AG10803 (cell line): ENCODE measurements around the gene PTBP3.

Source experiments
- DNase-seq: peaks from one replicate; pipeline ENCODE4 v3.0.0; 2010; ENCODE audit warnings: low read depth
- H3K4me3 ChIP-seq: 2 replicates; pipeline ENCODE4 v1.5.1; 2011; ENCODE audit warnings: mild to moderate bottlenecking, low read length, control low read depth
- TF ChIP-seq, protein P1 (sequence below): conservative IDR thresholded peaks from 2 replicates; pipeline ENCODE4 v1.5.1; 2011; ENCODE audit warnings: mild to moderate bottlenecking, low read length, control low read depth, inconsistent platforms

The PTBP3 gene

DNA sequence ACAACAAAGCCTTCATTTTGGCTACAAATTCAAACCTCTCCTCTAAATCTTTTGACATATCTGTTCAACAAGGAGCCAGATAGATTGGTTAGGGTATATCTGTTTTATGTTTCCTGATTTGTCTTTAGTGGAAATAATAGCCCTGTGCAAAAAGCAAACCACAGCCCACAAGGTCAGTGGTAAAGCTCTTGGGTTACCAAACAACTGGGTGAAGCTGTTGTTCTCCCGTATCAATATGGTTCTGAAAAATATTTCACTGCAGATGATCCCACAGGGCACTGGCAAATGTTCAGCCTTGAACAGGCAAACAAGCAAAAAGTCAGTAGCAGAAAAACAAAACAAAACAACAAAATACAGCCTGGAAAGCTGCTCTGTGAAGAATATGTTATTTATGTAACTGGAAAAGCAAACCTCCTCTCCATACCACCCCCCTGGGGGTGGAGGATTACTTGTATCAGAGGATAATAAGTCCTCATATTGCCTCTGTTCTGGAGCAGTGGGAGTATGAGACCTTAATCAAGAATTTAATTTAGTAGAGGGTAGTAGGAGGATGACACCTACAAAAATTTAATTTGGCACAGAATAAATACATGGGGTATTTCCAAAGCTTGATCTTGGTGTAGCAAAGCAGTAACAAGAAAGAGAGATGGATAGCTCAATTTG is 20.8 kb upstream of the PTBP3 start:
- TF ChIP-seq, protein P1, sequence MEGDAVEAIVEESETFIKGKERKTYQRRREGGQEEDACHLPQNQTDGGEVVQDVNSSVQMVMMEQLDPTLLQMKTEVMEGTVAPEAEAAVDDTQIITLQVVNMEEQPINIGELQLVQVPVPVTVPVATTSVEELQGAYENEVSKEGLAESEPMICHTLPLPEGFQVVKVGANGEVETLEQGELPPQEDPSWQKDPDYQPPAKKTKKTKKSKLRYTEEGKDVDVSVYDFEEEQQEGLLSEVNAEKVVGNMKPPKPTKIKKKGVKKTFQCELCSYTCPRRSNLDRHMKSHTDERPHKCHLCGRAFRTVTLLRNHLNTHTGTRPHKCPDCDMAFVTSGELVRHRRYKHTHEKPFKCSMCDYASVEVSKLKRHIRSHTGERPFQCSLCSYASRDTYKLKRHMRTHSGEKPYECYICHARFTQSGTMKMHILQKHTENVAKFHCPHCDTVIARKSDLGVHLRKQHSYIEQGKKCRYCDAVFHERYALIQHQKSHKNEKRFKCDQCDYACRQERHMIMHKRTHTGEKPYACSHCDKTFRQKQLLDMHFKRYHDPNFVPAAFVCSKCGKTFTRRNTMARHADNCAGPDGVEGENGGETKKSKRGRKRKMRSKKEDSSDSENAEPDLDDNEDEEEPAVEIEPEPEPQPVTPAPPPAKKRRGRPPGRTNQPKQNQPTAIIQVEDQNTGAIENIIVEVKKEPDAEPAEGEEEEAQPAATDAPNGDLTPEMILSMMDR = no peak
- DNase-seq = no peak
- H3K4me3 ChIP-seq = no peak overlapping the region

DNA sequence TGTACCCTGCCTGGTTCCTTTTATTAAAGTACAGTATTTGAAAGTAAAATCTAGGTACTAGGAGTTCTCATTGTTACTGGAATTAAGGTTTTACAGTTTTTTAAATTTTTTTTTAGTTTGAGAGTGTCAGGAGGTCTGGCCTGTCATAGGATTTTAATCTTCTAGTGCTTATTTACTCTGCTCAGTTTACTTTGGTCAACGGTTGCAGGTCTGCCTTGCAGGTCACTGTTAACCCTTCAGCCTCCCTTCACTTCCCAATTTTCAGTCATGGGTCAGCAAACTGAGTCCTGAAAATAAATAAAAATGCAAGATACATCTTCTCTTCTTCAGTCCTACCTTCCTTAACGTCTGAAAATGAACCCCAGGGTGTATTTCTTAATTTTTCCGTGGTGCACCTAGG is 18.8 kb upstream of the PTBP3 start:
- DNase-seq = no peak
- TF ChIP-seq, protein P1 = no peak
- no peak overlapping the region for H3K4me3 ChIP-seq

DNA sequence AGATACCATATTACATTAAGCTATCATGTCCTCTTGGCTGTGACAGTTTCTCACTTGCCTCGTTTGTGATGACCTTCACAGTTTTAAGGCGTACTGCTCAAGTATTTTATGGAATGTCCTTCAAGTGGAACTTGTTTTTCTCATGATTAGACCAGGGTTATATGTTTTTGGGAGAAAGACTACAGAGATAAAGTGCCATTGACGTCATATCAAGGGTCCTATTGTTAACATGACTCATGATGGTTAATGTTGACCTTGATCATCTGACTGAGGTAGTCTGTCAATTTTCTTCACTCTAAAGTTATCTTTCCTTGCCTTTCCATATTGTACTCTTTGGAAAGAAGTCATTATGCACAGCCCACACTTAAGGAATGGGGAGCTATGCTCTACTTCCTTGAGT is 17.8 kb upstream of the PTBP3 start:
- DNase-seq = no peak
- TF ChIP-seq, protein P1 = no peak
- H3K4me3 ChIP-seq = no peak overlapping the region

DNA sequence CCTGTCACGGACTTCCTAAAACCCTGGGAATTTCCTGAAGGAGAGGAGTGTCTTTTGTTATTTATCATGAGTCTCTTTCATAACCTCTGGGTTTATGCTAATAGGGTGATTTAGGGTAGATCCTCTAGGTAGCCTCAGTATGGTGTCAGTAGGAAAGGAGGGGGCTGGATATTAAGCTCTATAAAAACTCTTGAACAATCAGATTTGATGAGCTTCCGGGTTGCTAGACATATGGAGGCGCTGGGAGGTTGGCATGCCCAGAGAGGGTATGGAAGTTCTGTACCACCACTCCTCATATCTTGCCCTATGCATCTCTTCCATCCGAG is 15.6 kb upstream of the PTBP3 start:
- DNase-seq = no peak
- TF ChIP-seq, protein P1 = no peak
- H3K4me3 ChIP-seq = no peak overlapping the region; the same call in 1 of the 2 replicates

DNA sequence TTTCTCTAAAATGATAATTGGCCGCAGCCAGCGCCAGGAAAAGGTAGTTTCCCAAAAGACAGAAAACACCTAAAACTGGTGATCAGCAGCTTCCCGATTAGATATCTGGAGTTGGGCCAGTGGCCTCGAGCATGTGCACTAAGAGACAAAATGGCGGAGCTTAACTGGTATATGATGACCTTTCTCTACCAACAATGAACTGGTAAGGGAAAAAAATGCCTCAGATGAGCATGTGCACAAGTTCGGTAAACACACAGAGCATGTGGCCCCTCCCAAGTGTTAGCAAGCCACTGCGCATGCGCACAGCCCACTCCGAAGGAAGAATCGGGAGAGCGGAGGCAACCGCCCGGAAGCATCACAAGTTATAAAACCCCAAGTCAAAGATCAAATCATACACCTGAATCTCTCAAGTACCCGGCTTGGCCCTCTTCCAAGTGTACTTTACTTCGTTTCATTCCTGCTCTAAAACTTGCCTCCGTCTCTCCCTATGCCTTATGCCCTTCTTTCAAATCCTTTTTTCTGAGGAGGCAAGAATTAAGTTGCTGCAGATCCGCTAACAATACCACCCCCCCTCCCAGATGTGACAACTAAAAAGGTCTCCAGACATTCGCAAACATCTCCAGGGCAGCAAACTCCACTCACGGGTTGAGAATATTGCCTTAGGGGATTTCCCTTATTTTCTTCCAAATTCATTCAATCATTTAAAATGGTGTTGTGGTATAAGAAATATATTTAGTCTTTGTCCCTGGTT is 15.0 kb upstream of the PTBP3 start:
- TF ChIP-seq, protein P1 = no peak
- H3K4me3 ChIP-seq = peak overlapping the region; percentile 65
- DNase-seq = peak; percentile 73

DNA sequence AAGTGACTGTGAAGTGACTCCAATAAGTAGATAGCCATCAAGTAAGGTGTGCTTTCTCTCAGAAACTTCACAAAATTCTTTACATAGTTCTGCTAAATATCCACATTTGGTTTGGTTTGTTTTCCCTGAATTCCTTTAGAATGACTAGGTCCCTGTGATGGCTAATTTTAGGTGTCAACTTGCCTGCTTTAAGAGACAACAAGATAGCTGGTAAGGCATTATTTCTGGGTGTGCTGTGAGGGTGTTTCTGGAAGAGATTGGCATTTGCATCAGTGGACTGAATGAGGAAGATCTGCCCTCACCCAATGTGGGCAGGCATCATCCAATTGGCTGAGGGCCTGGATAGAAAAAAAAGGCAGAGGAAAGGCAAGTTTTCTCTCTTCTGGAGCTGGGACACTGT is 8.3 kb upstream of the PTBP3 start:
- TF ChIP-seq, protein P1 = no peak
- peak; percentile 85 for DNase-seq
- H3K4me3 ChIP-seq = no peak overlapping the region

DNA sequence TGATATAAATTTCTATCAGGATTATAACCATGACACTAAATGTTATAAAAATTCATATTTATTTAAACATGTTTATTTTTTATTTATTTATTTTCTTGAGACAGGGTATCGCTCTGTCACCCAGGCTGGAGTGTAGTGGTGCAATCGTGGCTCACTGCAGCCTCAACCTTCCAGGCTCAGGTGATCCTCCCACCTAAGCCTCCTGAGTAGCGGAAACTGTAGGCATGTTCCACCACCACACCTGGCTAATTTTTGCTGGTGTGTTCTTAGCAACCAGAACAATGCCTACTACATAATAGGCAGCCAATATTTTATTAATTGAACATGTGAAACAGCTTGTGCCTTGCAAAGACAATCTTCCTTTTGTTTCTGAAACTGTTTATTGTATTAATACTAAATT is 6.5 kb upstream of the PTBP3 start:
- DNase-seq = no peak
- H3K4me3 ChIP-seq = no peak overlapping the region
- TF ChIP-seq, protein P1 = no peak
